GM19025 (cell line): Measurements from ENCODE around the gene CARNS1.

Experiments used
- ATAC-seq: cut with Tn5 transposase; IDR thresholded peaks from one replicate; pipeline ENCODE4 v1.9.1; 2021; ENCODE audit warnings: mild to moderate bottlenecking, low read depth, moderate library complexity; ENCODE audit not compliant: unreplicated experiment

CARNS1 gene

DNA sequence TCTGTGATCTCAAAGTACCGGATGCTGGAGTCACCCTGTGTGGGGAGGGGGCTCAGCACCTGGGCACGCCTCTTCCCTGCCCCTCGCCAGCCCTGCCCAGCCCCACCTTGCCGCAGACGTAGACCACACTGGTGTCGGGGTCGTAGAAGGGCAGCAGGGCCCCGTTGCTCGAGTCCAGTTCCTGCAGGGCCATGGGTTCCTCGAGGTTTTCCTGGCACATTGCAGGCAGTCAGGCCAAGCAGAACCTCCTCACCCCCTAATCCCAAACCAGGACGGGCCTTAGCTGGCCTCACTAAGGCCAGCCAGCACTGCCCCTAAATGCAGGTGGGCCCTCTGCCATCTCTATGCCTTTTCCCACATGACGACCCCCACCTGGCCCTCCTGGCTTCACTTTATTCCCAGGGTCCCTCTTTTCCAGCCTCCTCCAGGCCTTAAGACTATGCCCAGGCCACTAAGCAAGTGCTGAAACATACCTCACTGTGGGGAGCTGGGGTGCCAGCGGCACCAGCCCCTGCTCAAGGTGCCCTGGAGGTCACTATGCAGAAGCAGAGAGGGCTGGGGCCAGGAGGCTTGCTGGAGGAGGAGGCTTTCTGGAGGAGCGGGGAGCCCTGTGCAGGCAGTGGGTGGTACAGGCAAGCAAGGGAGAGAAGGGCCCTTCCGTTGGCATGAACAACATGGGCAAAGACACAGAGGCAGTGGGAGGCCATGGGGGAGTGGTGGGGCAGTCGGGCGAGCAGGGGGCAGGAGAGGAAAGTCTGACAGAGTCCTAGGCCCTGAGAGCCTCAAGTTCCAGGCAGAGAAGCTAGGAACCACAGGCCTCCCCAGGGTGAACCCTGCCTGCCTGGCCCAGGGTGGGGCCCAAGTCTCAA is 25.0 kb downstream of the CARNS1 start:
- no peak for ATAC-seq

DNA sequence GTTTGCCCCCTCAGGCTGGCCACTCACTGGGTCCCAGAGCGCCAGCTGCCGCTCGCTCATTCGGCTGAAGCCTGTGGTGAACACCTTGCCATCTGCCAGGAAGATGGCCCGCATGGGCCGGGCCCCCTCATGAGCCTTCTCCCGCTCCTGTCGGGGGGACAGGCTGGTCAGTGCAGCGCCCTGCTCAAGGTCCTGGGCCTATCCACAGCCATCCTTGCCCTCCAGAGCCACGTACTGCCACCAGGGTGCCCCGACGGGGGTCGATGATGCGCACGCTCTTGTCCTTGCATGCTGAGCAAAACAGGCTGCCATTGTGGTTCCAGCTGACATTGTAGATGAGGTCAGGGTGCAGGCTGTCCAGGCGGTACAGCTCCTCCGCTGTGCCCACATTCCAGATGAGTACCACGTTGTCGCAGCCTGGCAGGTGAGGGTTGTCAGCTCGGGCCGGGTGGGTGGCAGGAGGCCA is 25.7 kb downstream of the CARNS1 start:
- ATAC-seq = no peak

DNA sequence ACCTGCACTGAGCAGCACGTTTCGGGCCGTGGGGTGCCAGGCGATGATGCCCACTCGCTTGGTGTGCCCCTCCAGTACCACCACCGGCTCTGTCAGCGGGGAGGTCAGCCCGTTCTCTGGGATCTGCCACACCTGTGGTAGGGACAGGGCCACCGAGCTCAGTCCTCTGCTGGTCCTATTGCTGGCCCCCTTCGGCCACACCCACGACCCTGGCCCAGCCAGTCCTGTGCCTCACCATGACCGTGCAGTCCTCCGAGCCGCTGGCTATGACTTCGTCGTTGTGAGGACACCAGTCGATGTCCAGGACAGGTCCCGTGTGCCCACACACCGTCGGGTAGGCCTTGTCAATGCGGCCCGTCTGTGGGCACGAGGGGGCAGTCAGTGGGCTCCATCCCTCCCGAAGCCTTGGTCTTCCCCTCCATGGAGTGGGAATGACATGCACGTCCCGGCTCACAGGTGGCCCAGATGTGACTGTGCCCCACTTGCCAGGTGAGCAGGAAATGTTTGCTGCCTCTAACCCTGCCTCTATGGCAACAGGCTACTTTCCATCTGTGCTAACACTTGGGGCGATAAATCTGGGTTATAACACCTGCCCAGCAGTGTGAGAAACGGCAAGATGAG is 26.4 kb downstream of the CARNS1 start:
- ATAC-seq = no peak

DNA sequence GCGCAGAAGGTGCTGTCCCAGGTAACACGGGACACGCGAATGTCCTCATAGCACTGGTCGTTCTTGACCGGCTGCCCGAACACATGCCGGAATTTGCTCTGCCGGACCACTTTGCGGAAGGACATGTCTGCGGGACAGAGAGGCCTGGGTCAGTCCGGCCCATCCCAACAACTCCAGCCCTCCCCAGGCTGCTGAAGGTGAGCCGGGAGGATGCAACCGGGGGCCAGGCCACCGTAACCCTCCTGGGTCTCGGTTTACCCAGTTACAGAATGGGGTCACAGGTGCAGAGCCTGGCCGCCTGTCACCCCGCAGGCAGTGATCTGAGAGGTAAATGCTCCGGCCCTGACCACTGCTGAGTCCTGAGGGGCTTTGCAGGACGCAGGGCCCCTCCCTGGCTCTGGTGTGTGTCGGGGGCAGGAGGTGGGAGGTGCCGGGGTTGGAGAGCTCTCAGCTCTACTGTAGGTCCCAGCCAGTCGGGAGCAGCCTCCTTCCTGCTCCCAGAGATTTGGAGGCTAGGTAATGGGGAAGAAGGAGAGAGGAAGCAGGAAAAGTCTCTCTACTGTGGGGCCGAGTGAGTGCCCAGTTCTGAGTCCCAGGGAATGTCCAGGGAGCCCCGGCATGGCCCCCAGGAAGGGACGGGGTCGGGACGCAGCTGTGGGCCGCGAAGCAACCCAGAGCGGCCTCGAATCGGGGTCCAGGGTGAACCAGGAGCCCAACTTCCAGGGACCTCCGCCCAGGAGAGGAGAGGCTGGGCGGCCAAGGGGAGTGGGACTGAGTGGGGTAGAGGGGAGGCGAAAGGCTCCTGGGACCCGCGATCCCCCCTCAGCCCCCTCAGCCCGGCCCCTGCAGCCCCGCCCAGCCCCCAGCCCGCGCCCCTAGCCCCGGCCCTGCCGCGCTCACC is 27.3 kb downstream of the CARNS1 start:
- no peak for ATAC-seq

DNA sequence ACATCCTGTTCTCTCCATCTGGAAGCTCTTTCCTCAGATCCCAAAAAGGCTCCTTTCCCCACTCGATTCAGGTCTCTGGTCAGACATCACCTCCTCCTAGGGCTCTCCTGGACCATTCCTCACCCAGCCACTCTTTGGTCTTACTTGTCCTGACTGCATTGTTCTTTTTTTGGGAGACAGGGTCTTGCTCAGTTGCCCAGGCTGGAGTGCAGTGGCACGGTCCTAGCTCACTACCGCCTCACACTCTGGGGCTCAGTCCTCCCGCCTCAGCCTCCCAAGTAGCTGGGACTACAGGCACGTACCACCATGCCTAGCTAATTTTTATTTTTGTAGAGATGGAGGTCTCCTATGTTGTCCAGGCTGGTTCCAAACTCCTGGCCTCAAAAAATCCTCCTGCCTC is 30.0 kb downstream of the CARNS1 start:
- no peak for ATAC-seq

DNA sequence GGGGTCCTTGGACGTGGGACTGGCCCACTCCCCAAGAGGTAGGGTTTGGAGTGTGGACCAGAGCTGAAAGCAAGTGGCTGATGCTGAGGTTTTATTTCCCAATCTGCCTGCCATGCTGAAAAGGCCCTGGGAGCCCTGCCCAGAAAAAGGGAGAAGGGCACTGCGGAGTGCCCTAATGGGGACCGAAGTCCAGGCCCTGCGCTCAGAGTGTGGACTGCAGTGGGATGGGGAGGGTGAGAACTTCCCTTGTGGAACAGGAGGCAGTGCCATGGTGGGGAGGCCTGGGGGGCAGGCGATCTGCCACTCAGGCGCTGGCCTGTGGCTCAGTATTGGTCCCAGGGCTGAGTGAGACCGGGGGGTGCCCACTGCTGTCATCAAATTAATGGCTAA is 32.7 kb downstream of the CARNS1 start:
- ATAC-seq = no peak

DNA sequence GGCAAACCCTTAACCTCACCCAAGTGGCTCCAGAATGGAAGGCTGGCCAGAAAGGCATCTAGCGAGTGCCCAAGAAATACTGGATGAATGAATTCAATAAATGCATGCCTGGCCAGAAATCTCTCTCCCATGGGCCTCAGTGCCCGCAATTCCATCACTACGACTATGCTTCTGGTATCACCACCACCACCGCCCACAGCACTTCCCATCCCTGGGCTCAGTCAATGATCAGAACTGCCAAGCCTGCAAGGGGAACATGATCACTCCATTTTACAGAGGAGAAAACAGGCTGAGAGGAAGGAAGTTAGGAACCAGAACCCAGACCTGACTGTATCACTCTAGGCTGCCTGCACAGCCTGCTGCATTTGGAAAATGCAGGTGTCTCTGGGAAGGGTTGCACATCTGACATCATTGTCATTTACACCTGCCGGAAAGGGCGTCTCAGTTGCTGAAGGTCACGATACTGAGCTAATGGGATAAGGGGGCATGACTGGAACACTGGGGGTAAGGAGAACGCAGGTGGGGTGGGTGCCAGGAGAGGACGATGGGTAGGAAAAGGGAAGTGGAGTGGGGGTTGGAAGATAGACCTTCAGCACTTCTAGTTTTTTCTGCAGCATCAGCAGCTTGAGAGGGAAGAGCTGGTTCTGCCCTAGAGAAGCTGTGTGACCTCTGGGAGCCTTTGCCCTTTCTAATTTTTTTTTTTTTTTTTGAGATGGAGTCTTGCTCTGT is 33.8 kb downstream of the CARNS1 start:
- ATAC-seq = no peak

DNA sequence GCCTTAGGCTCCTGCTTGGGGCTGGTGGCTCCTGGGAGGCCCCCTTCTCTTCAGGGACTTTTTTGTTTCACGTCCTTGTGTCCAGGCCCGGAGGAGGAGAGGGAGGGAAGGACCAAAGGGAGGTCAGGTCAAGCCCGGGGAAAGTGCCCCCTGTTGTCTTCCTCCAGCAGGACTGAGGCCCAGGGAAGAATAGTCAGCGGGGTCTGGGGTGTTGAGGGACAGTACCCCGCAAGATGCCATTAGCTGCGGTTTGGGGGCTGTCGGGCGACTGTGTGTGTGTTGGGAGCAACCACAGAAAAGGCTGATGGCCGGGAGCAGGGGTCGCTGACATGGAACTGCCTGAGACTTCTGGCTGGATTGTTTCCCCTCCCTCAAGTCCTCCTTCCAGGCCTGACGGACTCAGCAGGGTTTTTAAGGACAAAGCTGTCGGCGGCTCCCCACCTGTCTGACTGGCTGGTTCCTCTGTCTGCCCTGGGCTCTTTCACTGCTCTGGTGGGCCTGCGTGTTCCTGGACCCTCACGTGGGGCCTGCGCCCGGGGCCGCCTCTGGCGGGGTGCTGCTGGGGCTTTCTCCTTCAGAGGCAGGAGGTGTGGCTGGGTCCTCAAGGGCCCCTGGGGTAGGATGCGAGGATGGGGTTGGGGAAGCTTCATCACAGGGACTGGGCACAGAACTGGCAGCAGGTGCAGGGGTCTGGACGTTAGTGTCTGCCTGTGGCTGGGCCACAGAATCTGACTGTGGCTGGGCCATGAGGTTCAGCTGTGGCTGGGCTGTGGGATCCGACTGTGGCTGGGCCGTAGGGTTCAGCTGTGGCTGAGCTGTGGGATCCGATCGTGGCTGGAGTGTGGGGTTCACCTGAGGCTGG is 35.5 kb downstream of the CARNS1 start:
- ATAC-seq = no peak

DNA sequence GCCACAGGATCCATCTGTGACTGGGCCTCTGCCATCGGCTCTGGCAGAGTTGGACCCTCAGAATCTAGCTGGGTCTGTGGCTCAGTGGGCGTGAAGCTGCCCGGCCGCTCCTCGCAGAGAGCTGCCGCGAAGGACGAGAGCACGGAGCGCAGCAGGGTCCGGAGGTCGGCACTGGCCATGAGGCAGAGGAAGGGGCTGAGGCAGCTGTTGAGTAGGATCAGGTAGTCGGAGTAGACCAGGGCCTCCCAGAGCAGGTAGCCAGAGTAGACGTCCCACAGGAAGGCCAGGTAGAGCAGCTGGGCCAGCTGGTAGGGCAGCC is 36.1 kb downstream of the CARNS1 start:
- ATAC-seq = no peak

DNA sequence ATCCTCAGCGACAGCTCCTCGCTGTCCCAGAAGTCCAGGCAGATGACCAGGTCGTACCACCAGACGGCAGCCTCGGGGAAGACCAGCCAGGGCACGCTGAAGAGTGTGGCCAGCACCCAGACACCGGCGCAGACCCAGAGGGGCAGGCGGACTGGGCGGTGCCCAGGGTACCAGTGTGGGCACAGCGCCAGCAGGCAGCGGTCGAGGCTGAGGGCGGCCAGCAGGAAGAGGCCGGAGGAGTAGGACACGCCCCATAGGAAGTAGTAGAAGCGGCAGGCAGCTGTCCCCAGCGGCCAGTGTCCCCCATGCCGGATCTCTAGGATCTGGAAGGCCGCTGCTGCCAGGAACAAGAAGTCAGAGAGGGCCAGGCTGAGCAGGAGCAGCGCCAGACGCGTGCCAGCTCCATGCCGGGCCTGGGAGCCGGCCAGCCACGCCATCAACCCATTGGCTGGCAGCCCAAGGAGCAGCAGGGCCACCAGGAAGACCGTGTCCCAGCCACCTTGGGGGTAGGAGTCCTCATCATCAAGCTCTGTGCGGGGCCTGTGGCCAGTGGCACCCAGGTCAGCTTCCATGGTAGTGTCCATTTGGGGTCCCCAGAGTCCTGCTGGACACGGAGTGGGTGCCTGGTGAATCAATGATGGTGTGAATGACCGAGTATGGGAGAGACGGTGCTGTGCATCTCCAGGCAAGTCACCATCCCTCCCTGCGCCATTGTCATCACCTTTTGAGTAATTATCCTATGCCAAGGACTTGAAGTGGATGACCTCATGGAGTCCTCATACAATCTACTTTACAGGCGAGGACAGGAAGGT is 36.9 kb downstream of the CARNS1 start, which contains the start of gene GPR152:
Gene GPR152 (minus strand): TSS at position 589 of the 812 bp plus-strand sequence. CDS start 5 bp downstream, at position 584.
- ATAC-seq = no peak

DNA sequence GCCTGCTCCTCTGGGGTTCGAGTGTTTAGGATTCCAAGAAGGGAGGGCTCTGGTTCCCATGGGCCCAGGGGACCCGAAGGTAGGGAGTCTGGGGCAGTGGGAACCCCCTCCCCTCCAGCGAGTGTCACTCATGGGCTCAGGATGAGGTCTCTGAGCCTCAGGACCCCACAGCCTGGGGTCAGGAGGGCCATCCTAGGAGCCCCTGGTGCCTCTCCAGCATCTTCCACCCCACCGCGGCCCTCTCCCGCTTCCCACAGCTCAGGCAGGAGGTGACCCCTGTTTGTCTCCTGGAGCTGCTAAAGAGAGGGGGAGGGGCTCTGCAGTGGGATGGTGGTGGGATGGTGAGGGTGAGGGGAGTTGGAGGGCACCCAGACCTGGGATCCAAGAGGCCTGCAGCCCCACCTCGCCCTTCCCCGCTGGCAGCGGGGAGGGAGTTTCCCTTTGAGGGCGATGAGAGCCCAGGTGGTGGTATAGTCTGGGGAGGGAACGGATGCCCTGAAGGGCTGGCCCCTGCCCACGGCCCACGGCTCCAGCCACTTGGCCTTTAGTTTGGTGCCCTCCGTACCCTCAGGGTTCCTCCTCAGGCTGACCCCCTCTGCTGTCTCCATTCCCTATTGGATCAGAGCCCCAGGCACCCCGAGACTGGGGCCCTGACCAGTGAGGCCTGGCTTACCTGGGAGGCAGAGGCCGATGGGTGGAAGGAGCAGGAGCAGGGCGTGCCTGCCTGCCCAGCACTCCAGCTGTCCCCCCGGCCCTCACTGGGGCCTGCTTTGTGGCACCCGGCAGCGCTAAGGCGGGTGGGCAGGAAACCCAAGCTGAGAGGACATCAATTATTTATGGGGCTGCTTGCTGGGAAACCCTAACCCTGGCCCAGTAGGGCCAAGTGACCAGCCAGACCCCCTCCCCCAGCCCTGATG is 38.6 kb downstream of the CARNS1 start:
- no peak for ATAC-seq

DNA sequence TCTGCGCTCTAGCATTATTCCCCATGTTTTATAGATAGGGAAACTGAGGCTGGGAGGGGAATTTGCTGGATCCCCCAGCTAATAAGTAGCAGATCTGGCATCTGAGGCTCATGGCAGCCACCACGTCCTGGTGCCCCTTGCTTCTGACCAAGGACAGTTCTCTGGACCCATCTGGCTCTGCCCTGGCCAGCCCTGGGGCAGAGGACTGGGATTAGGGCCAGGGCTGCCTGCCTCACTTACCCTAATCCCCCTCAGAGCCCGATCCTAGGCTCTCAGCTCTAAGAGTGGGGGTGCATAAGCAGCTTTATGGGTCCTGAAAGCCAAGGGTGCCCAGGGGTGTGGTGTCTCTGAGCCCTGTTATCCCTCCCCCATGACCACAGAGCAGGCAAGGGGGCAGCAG is 39.6 kb downstream of the CARNS1 start, which contains the start of gene CABP4:
Gene CABP4 (plus strand): TSS at position 301 of the 400 bp plus-strand sequence. CDS start 70 bp downstream, at position 371.
- no peak for ATAC-seq

DNA sequence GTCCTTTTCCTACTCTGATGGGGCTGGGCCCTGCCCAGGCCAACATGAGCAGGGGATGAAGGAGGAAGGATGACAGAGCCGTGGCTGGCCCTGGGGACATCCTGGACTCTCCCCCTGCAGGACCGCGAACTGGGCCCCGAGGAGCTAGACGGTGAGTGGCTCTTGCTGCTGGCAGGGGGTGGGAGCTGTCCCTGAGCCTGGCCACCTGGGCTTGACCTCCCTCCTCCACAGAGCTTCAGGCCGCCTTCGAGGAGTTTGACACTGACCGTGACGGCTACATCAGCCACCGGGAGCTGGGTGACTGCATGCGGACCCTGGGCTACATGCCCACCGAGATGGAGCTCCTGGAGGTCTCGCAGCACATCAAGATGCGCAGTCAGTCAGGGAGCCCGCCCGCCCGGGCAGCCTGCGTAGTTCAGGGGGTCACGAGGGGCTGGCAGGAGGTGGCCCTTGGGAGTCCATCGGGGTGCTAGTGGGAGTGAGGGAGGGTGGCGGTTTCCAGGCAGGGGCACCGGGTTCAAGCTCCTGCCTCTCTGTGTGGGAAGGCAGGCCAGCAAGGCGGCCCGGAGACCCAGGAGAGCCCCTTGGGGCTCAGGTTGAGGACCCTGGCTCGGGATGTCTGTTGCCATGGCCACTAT is 40.7 kb downstream of the CARNS1 start:
- ATAC-seq = no peak

DNA sequence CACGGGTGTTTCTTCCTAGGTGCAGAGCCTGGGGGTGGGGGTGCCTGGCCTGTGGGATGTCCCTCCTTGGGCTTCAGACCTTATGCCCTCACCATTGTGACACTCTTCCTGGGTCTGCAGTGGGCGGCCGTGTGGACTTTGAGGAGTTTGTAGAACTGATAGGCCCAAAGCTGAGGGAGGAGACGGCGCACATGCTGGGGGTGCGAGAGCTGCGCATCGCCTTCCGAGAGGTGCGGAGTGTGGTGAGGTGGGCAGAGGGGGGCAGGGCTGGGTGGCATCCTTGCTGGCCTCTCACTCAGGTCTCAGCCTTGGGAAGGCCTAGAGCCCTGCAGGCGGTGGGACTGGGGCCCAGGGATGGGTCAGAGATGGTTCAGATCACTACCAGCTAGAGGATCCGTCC is 42.0 kb downstream of the CARNS1 start:
- ATAC-seq = no peak

DNA sequence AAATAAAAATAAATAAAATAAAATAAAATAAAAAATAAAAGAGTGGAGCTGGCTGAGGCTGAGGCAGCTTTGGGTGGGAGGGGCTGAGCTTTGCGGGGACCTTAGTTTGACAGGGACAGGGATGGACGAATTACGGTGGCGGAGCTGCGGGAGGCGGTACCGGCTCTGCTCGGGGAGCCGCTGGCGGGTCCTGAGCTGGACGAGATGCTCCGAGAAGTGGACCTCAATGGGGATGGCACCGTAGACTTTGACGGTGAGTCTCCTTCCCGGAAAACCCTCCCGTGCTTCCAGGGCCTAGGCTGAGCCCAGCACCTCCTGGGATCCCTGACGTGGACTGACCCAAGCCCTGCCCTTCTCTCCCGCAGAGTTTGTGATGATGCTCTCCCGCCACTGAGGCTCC is 42.8 kb downstream of the CARNS1 start:
- no peak for ATAC-seq

DNA sequence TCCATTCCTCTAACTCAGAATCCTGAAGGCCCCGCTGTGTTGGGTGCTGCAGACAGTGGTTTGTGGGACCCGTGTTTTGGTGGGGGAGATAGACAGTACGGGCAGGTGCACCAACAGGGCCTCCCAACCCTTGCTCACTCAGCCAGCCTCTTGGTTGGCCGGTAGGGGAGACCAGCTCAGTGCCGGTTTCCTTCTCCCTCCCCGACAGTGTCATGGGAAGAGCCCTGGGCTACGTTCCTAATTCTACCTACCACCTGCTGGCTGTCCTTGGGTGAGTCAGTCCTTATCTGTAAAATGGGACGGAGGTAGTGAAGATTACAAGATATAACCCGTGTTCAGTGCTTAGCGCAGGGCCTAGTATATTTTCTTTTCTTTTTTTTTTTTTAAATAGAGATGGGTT is 47.7 kb downstream of the CARNS1 start:
- ATAC-seq = no peak
